ENCODE measurements around the gene SLC4A1.

SLC4A1 gene

GRCh38 chr17:44198721-44199552, 69.0 kb downstream of the SLC4A1 start:
- TF ChIP-seq, protein P1, sequence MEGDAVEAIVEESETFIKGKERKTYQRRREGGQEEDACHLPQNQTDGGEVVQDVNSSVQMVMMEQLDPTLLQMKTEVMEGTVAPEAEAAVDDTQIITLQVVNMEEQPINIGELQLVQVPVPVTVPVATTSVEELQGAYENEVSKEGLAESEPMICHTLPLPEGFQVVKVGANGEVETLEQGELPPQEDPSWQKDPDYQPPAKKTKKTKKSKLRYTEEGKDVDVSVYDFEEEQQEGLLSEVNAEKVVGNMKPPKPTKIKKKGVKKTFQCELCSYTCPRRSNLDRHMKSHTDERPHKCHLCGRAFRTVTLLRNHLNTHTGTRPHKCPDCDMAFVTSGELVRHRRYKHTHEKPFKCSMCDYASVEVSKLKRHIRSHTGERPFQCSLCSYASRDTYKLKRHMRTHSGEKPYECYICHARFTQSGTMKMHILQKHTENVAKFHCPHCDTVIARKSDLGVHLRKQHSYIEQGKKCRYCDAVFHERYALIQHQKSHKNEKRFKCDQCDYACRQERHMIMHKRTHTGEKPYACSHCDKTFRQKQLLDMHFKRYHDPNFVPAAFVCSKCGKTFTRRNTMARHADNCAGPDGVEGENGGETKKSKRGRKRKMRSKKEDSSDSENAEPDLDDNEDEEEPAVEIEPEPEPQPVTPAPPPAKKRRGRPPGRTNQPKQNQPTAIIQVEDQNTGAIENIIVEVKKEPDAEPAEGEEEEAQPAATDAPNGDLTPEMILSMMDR (IDR thresholded peaks at IDR 0.05; ENCODE audit: low read depth, low read length, missing control alignments) = no peak
- peak overlapping the region; percentile 76 for H3K4me3 ChIP-seq (ENCODE audit: low read depth, low read length)
- in situ Hi-C loops (cut with HindIII; ENCODE audit: low pct_ligation_motif_present, low sequenced_read_pairs) = no loop called here
- H3K27ac ChIP-seq = peak overlapping the region; percentile 78
- peaks cover 29% of the 10 kb centered on the region for H3K36me3 ChIP-seq (replicated peaks)
- DNase-seq = no peak
- H3K27me3 ChIP-seq (replicated peaks) = no peaks in the 10 kb centered on the region
